ENCODE data around the gene ZNF595.
"Not testable (repeated sequence)": the region's sequence is repeated elsewhere in the genome, so short reads cannot be mapped to it uniquely, and the experiment has no call there.

DNA sequence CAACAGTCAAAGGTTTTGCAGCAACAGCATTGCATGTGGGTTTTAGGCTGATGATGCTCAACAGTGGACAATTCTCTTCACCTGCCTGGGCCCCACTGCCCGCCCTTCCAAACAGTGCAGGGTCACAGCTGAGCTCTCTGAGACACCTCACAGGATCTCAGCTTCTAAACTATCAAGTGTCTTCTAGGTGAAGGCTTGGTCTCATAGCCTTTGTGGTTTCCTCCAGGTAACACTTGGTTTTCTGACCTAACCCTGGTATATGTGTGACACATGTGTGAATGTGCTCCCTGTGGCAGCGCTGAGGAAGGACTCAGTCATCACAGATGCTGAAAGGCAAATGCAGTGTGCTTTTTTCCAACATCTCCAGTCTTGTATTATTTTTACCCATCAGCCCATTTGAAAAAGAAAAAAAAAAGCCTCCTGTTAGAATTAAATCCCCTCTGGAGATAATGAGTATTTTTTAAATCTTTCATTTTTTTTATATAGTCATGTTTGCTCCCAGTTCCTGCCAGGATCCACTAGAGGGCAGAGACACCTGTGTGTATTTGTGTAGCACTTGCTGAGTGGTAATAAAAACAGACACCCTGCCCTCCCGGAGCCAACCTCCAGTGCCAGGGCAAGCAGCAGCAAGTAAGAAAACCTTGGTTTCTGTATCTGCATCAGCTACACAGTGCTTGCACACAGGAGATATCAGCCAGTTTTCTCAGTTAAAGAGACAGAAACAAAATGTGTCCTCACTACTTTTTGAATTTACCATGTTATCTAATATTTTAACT lies 24.2 kb upstream of the ZNF595 start:
- TF ChIP-seq EZH2phosphoT487 (IDR thresholded peaks at IDR 0.05; ENCODE audit: insufficient read depth, low read depth); EZH2 (IDR thresholded peaks at IDR 0.05; ENCODE audit: insufficient read depth, poor library complexity, severe bottlenecking): not testable (repeated sequence)
